Nephron progenitor cell (in vitro differentiated cells): Measurements from ENCODE around the gene ATP1A2.

ENCODE experiments used
- DNase-seq: peaks from one replicate; pipeline ENCODE4 v3.0.0; 2021
- H3K27ac Mint-ChIP-seq: 2 replicates; pipeline ENCODE4 v1.8.0; 2021; ENCODE audit warnings: mild to moderate bottlenecking, moderate library complexity, mixed read lengths
- H3K27me3 Mint-ChIP-seq: 2 replicates; pipeline ENCODE4 v1.8.0; 2021; ENCODE audit warnings: mild to moderate bottlenecking, low read depth, mixed read lengths; ENCODE audit not compliant: poor library complexity
- H3K36me3 Mint-ChIP-seq: 2 replicates; pipeline ENCODE4 v1.8.0; 2021; ENCODE audit warnings: low read depth, mixed read lengths
- H3K4me1 Mint-ChIP-seq: 2 replicates; pipeline ENCODE4 v1.8.0; 2021; ENCODE audit warnings: mixed read lengths
- H3K4me3 Mint-ChIP-seq: 2 replicates; pipeline ENCODE4 v1.8.0; 2021; ENCODE audit warnings: mild to moderate bottlenecking, moderate library complexity, mixed read lengths
- H3K9me3 Mint-ChIP-seq: 2 replicates; pipeline ENCODE4 v1.8.0; 2021; ENCODE audit warnings: mild to moderate bottlenecking, moderate library complexity, mixed read lengths
- CTCF ChIP-seq: fragments of 200-600 bp; sonication (generic); IDR thresholded peaks from 2 replicates; pipeline ENCODE4 v1.5.0; 2021; ENCODE audit warnings: antibody characterized with exemption

Gene ATP1A2

GRCh38 chr1:160093624-160094290 is 21.8 kb upstream of the ATP1A2 start:
- no peak for TF ChIP-seq CTCF
- Mint-ChIP-seq H3K27me3 (peaks cover 14% of the 10 kb centered on the region), H3K9me3 (no peaks in the 10 kb centered on the region), H3K4me1 (peaks cover 30% of the 10 kb centered on the region), H3K36me3 (no peaks in the 10 kb centered on the region), H3K4me3 (no peak overlapping the region), H3K27ac (no peak overlapping the region)
- no peak for DNase-seq

- no peak for TF ChIP-seq CTCF
- no peak overlapping the region for H3K27ac Mint-ChIP-seq
- H3K4me3 Mint-ChIP-seq, result no peak overlapping the region
- H3K4me1 Mint-ChIP-seq, result peaks cover 33% of the 10 kb centered on the region
- DNase-seq, result no peak
- no peaks in the 10 kb centered on the region for H3K36me3 Mint-ChIP-seq
- H3K27me3 Mint-ChIP-seq, result peaks cover 12% of the 10 kb centered on the region
- H3K9me3 Mint-ChIP-seq, result no peaks in the 10 kb centered on the region
These were observed 21.3 kb upstream of the ATP1A2 start for GRCh38 chr1:160094291-160094625.

- Mint-ChIP-seq H3K4me3 (no peak overlapping the region), H3K27ac (no peak overlapping the region), H3K27me3 (peaks cover 15% of the 10 kb centered on the region), H3K9me3 (no peaks in the 10 kb centered on the region), H3K4me1 (peaks cover 36% of the 10 kb centered on the region), H3K36me3 (no peaks in the 10 kb centered on the region)
- TF ChIP-seq CTCF, result no peak
- DNase-seq, result no peak
These were observed 20.8 kb upstream of the ATP1A2 start for GRCh38 chr1:160094806-160095205.

GRCh38 chr1:160095382-160096105 is 20.0 kb upstream of the ATP1A2 start:
- Mint-ChIP-seq H3K4me3 (no peak overlapping the region), H3K4me1 (peaks cover 36% of the 10 kb centered on the region), H3K36me3 (no peaks in the 10 kb centered on the region), H3K9me3 (no peaks in the 10 kb centered on the region), H3K27ac (no peak overlapping the region), H3K27me3 (peaks cover 18% of the 10 kb centered on the region)
- no peak for DNase-seq
- no peak for TF ChIP-seq CTCF

- peaks cover 18% of the 10 kb centered on the region for H3K27me3 Mint-ChIP-seq
- no peak for TF ChIP-seq CTCF
- H3K36me3 Mint-ChIP-seq, result no peaks in the 10 kb centered on the region
- no peaks in the 10 kb centered on the region for H3K9me3 Mint-ChIP-seq
- H3K4me1 Mint-ChIP-seq, result peaks cover 36% of the 10 kb centered on the region
- no peak for DNase-seq
- H3K27ac Mint-ChIP-seq, result no peak overlapping the region
- H3K4me3 Mint-ChIP-seq, result peak overlapping the region; percentile 91
These were observed 19.1 kb upstream of the ATP1A2 start for GRCh38 chr1:160096274-160097116.
